OCI-LY3 (cell line): ENCODE measurements around the gene PAGE2B.

Source experiments
- H2AFZ ChIP-seq: fragments of 200-600, 300-600 bp; shearing (Covaris generic); 2 replicates; pipeline ENCODE4 v1.6.0; 2014; ENCODE audit warnings: antibody characterized with exemption, low read depth, low read length
- H3K27ac ChIP-seq: fragments of 200-600, 300-600 bp; sonication (generic); 2 replicates; pipeline ENCODE4 v1.5.1; 2014; ENCODE audit warnings: mild to moderate bottlenecking, low read length, moderate library complexity, mixed read lengths
- H3K27me3 ChIP-seq: fragments of 200-600, 300-600 bp; sonication (generic); 2 replicates; pipeline ENCODE4 v1.6.1; 2014; ENCODE audit warnings: low read depth, low read length, mixed read lengths
- H3K36me3 ChIP-seq: fragments of 200-600, 300-600 bp; sonication (generic); replicated peaks from 2 replicates; pipeline ENCODE3; 2014; ENCODE audit warnings: low read depth, low read length, mixed read lengths
- H3K4me1 ChIP-seq: fragments of 300-600, 200-600 bp; sonication (generic); 2 replicates; pipeline ENCODE4 v1.6.1; 2014; ENCODE audit warnings: low read length, mixed read lengths
- H3K4me2 ChIP-seq: fragments of 200-600, 300-600 bp; sonication (generic); 2 replicates; pipeline ENCODE4 v1.6.1; 2014; ENCODE audit warnings: low read length, mixed read lengths
- H3K4me3 ChIP-seq: fragments of 300-600, 200-600 bp; sonication (generic); 2 replicates; pipeline ENCODE4 v1.5.1; 2014; ENCODE audit warnings: antibody characterized with exemption, mild to moderate bottlenecking, low read length, moderate library complexity
- H3K79me2 ChIP-seq: fragments of 300-600, 200-600 bp; shearing (Covaris generic); 2 replicates; pipeline ENCODE4 v1.6.1; 2014; ENCODE audit warnings: mild to moderate bottlenecking, low read length, mixed read lengths
- H3K9ac ChIP-seq: fragments of 300-600, 200-600 bp; shearing (Covaris generic); 2 replicates; pipeline ENCODE4 v1.6.0; 2014; ENCODE audit warnings: mild to moderate bottlenecking, low read length, moderate library complexity
- H3K9me3 ChIP-seq: fragments of 200-600, 300-600 bp; shearing (Covaris generic); 2 replicates; pipeline ENCODE4 v1.6.1; 2014; ENCODE audit warnings: low read length, mixed read lengths; ENCODE audit not compliant: insufficient read depth
- H4K20me1 ChIP-seq: fragments of 200-600, 300-600 bp; sonication (generic); 2 replicates; pipeline ENCODE4 v1.6.1; 2016; ENCODE audit warnings: low read length, mixed read lengths; ENCODE audit not compliant: insufficient read depth
- CTCF ChIP-seq: fragments of 200-600, 300-600 bp; sonication (generic); IDR thresholded peaks from 2 replicates; pipeline ENCODE4 v1.5.1; 2014; ENCODE audit warnings: antibody characterized with exemption, low read length, low read depth
- EZH2phosphoT487 ChIP-seq: fragments of 200-600 bp; shearing (Covaris generic); IDR thresholded peaks from 2 replicates; pipeline ENCODE4 v1.6.1; 2018; ENCODE audit warnings: antibody characterized with exemption, mixed run types, low read depth

The PAGE2B gene

GRCh38 chrX:55028611-55029010 is 46.2 kb upstream of the PAGE2B start:
- TF ChIP-seq CTCF (no peak), EZH2phosphoT487 (no peak)
- H3K27ac ChIP-seq, result no peak overlapping the region
- no peaks in the 10 kb centered on the region for H3K9me3 ChIP-seq
- no peak overlapping the region for H3K4me2 ChIP-seq
- H3K27me3 ChIP-seq, result no peaks in the 10 kb centered on the region
- H2AFZ ChIP-seq, result no peak overlapping the region
- no peaks in the 10 kb centered on the region for H3K4me1 ChIP-seq
- no peaks in the 10 kb centered on the region for H4K20me1 ChIP-seq
- H3K9ac ChIP-seq, result no peak overlapping the region
- H3K79me2 ChIP-seq, result no peaks in the 10 kb centered on the region
- no peaks in the 10 kb centered on the region for H3K36me3 ChIP-seq
- no peak overlapping the region for H3K4me3 ChIP-seq

- Histone ChIP-seq H3K27me3 (no peaks in the 10 kb centered on the region), H2AFZ (no peak overlapping the region), H3K4me2 (no peak overlapping the region), H3K27ac (no peak overlapping the region), H3K9me3 (no peaks in the 10 kb centered on the region), H4K20me1 (no peaks in the 10 kb centered on the region), H3K9ac (no peak overlapping the region), H3K4me3 (no peak overlapping the region), H3K4me1 (no peaks in the 10 kb centered on the region), H3K79me2 (no peaks in the 10 kb centered on the region), H3K36me3 (no peaks in the 10 kb centered on the region)
- no peak for TF ChIP-seq EZH2phosphoT487
- TF ChIP-seq CTCF, result no peak
Measured at GRCh38 chrX:55029291-55029690, 45.5 kb upstream of the PAGE2B start.

- Histone ChIP-seq H3K4me3 (no peak within 1 kb of the TSS), H3K9ac (no peak within 1 kb of the TSS), H3K79me2 (no peaks in the 10 kb centered on the region), H3K9me3 (no peaks in the 10 kb centered on the region), H3K27ac (no peak within 1 kb of the TSS), H3K36me3 (no peaks in the 10 kb centered on the region), H4K20me1 (no peaks in the 10 kb centered on the region), H3K4me2 (no peak within 1 kb of the TSS), H2AFZ (no peak within 1 kb of the TSS), H3K27me3 (no peaks in the 10 kb centered on the region), H3K4me1 (no peaks in the 10 kb centered on the region)
- TF ChIP-seq EZH2phosphoT487 (no peak), CTCF (no peak)
Measured at GRCh38 chrX:55030271-55031205, 44.3 kb upstream of the PAGE2B start, which contains the start of gene ALAS2. Gene ALAS2 (minus strand): TSS chrX:55030977. CDS start chrX:55026000, 4,977 bp downstream.

GRCh38 chrX:55033429-55033828 is 41.4 kb upstream of the PAGE2B start:
- no peaks in the 10 kb centered on the region for H4K20me1 ChIP-seq
- H3K9me3 ChIP-seq, result no peaks in the 10 kb centered on the region
- H3K79me2 ChIP-seq, result no peaks in the 10 kb centered on the region
- TF ChIP-seq EZH2phosphoT487 (no peak), CTCF (no peak)
- no peak overlapping the region for H3K27ac ChIP-seq
- H3K4me3 ChIP-seq, result no peak overlapping the region
- H3K4me2 ChIP-seq, result no peak overlapping the region
- no peak overlapping the region for H2AFZ ChIP-seq
- H3K27me3 ChIP-seq, result no peaks in the 10 kb centered on the region
- H3K36me3 ChIP-seq, result no peaks in the 10 kb centered on the region
- H3K9ac ChIP-seq, result no peak overlapping the region
- H3K4me1 ChIP-seq, result no peaks in the 10 kb centered on the region
